Skeletal muscle cell (primary cell): Measurements from ENCODE around the gene ENOSF1.
"Not testable (repeated sequence)": the region's sequence is repeated elsewhere in the genome, so short reads cannot be mapped to it uniquely, and the experiment has no call there.

Experiments used
- DNase-seq: peaks from one replicate; pipeline ENCODE4 v3.0.0-alpha.2; 2010; ENCODE audit warnings: low read depth
- H3K4me3 ChIP-seq: 2 replicates; pipeline ENCODE4 v1.5.1; 2011; ENCODE audit warnings: low read depth, mild to moderate bottlenecking, control low read depth, low read length, moderate library complexity

ENOSF1 gene

GRCh38 chr18:712401-713134 is at the start of gene ENOSF1:
ENOSF1 (minus strand) TSS chr18:712630; CDS start chr18:712587, 43 bp downstream.
- H3K4me3 ChIP-seq: peak within 1 kb of the TSS; percentile 69
- peak; percentile 30 for DNase-seq

GRCh38 chr18:759864-760263 is 47.4 kb upstream of the ENOSF1 start:
- not testable (repeated sequence) for DNase-seq

GRCh38 chr18:755506-755905 is 43.1 kb upstream of the ENOSF1 start:
- no peak for DNase-seq
- H3K4me3 ChIP-seq: no peak overlapping the region

More at GRCh38 chr18:759864-760263, 47.4 kb upstream of the ENOSF1 start:
- H3K4me3 ChIP-seq: not testable (repeated sequence)

GRCh38 chr18:754656-755055 is 42.2 kb upstream of the ENOSF1 start:
- DNase-seq: no peak

GRCh38 chr18:750456-750855 is 38.0 kb upstream of the ENOSF1 start:
- DNase-seq: no peak
- H3K4me3 ChIP-seq: no peak overlapping the region

More at GRCh38 chr18:754656-755055, 42.2 kb upstream of the ENOSF1 start:
- no peak overlapping the region for H3K4me3 ChIP-seq

GRCh38 chr18:744832-745597 is 32.6 kb upstream of the ENOSF1 start:
- no peak for DNase-seq
- H3K4me3 ChIP-seq: no peak overlapping the region

GRCh38 chr18:741931-742512 is 29.6 kb upstream of the ENOSF1 start:
- no peak overlapping the region for H3K4me3 ChIP-seq
- no peak for DNase-seq

- no peak for DNase-seq
Observed at GRCh38 chr18:732371-732770, 19.9 kb upstream of the ENOSF1 start.

GRCh38 chr18:731185-731584 is 18.8 kb upstream of the ENOSF1 start:
- H3K4me3 ChIP-seq: no peak overlapping the region
- DNase-seq: no peak

More at GRCh38 chr18:732371-732770, 19.9 kb upstream of the ENOSF1 start:
- H3K4me3 ChIP-seq: no peak overlapping the region

- H3K4me3 ChIP-seq: no peak overlapping the region
- no peak for DNase-seq
Observed at GRCh38 chr18:730692-731091, 18.3 kb upstream of the ENOSF1 start.

GRCh38 chr18:730120-730519 is 17.7 kb upstream of the ENOSF1 start:
- not testable (repeated sequence) for DNase-seq, H3K4me3 ChIP-seq

GRCh38 chr18:725646-726045 is 13.2 kb upstream of the ENOSF1 start:
- DNase-seq: no peak
- H3K4me3 ChIP-seq: no peak overlapping the region

- DNase-seq: no peak
- no peak overlapping the region for H3K4me3 ChIP-seq
Observed at GRCh38 chr18:723541-724080, 11.2 kb upstream of the ENOSF1 start.

- H3K4me3 ChIP-seq: no peak overlapping the region
- DNase-seq: no peak
Observed at GRCh38 chr18:717003-717402, 4.6 kb upstream of the ENOSF1 start.

GRCh38 chr18:715626-716025 is 3.2 kb upstream of the ENOSF1 start:
- H3K4me3 ChIP-seq: no peak overlapping the region
- peak; percentile 40 for DNase-seq

GRCh38 chr18:713135-713490 is 683 bp upstream of the ENOSF1 start:
- H3K4me3 ChIP-seq: no peak overlapping the region
- no peak for DNase-seq

GRCh38 chr18:711657-712400 is 601 bp downstream of the ENOSF1 start:
- peak; percentile 76 for DNase-seq
- H3K4me3 ChIP-seq: peak overlapping the region; percentile 69

GRCh38 chr18:711310-711656 is 1.1 kb downstream of the ENOSF1 start:
- DNase-seq: no peak
- peak overlapping the region; percentile 69 for H3K4me3 ChIP-seq

- DNase-seq: no peak
- peak overlapping the region; percentile 69 for H3K4me3 ChIP-seq
Observed at GRCh38 chr18:710418-711300, 1.8 kb downstream of the ENOSF1 start.
